OCI-LY1 (cell line): Measurements from ENCODE around the gene MTHFSD.

Source experiments
- H2AFZ ChIP-seq: fragments of 200-600 bp; sonication (generic), shearing (Covaris generic); 2 replicates; pipeline ENCODE4 v1.6.0; 2014; ENCODE audit warnings: antibody characterized with exemption, mild to moderate bottlenecking, low read length
- H3F3A ChIP-seq: fragments of 200-600 bp; sonication (generic), shearing (Covaris generic); 2 replicates; pipeline ENCODE4 v1.6.0; 2014; ENCODE audit warnings: mild to moderate bottlenecking, antibody characterized with exemption, low read length, moderate library complexity; ENCODE audit not compliant: insufficient read depth
- H3K27ac ChIP-seq: fragments of 200-600 bp; sonication (generic); 2 replicates; pipeline ENCODE4 v1.5.1; 2014; ENCODE audit warnings: low read length, mixed run types, mild to moderate bottlenecking, low read depth; ENCODE audit not compliant: poor library complexity, severe bottlenecking
- H3K27me3 ChIP-seq: fragments of 200-600 bp; sonication (generic); 2 replicates; pipeline ENCODE4 v1.6.0; 2014; ENCODE audit warnings: antibody characterized with exemption, mild to moderate bottlenecking, low read length, moderate library complexity; ENCODE audit not compliant: insufficient read depth
- H3K36me3 ChIP-seq: fragments of 200-600 bp; sonication (generic); 2 replicates; pipeline ENCODE4 v1.6.1; 2014; ENCODE audit warnings: mild to moderate bottlenecking, antibody characterized with exemption, low read length, moderate library complexity, mixed read lengths; ENCODE audit not compliant: insufficient read depth
- H3K4me1 ChIP-seq: fragments of 200-600 bp; sonication (generic); 2 replicates; pipeline ENCODE4 v1.5.1; 2014; ENCODE audit warnings: mild to moderate bottlenecking, low read length, moderate library complexity; ENCODE audit not compliant: insufficient read depth, severe bottlenecking
- H3K4me2 ChIP-seq: fragments of 200-600 bp; sonication (generic), shearing (Covaris generic); 2 replicates; pipeline ENCODE4 v1.6.1; 2014; ENCODE audit warnings: low read length
- H3K4me3 ChIP-seq: fragments of 200-600 bp; sonication (generic); 2 replicates; pipeline ENCODE4 v1.5.1; 2014; ENCODE audit warnings: low read length, low read depth, mild to moderate bottlenecking, mixed read lengths; ENCODE audit not compliant: poor library complexity, severe bottlenecking
- H3K79me2 ChIP-seq: fragments of 200-600 bp; shearing (Covaris generic); 2 replicates; pipeline ENCODE4 v1.6.1; 2016; ENCODE audit warnings: mixed run types, low read length, mixed read lengths; ENCODE audit not compliant: insufficient read depth
- H3K9ac ChIP-seq: fragments of 200-600 bp; sonication (generic), shearing (Covaris generic); 2 replicates; pipeline ENCODE4 v1.6.1; 2014; ENCODE audit warnings: mild to moderate bottlenecking, low read length, mixed read lengths
- H3K9me2 ChIP-seq: fragments of 200-600 bp; sonication (generic), shearing (Covaris generic); 2 replicates; pipeline ENCODE4 v1.6.1; 2014; ENCODE audit warnings: low read depth, mild to moderate bottlenecking, low read length, mixed read lengths
- H3K9me3 ChIP-seq: fragments of 200-600 bp; shearing (Covaris generic); 2 replicates; pipeline ENCODE4 v1.6.1; 2014; ENCODE audit warnings: low read length, mixed read lengths
- H4K20me1 ChIP-seq: fragments of 200-600 bp; sonication (generic), shearing (Covaris generic); 2 replicates; pipeline ENCODE4 v1.6.0; 2016; ENCODE audit warnings: mild to moderate bottlenecking, low read length; ENCODE audit not compliant: insufficient read depth
- CTCF ChIP-seq: fragments of 200-600 bp; sonication (generic), shearing (Covaris generic); IDR thresholded peaks from 2 replicates; pipeline ENCODE4 v1.5.1; 2017; ENCODE audit warnings: mild to moderate bottlenecking, antibody characterized with exemption, low read length, moderate library complexity, mixed read lengths
- EZH2 ChIP-seq: fragments of 200-600 bp; sonication (generic), shearing (Covaris generic); IDR thresholded peaks from 2 replicates; pipeline ENCODE4 v1.8.0; 2017; ENCODE audit warnings: borderline replicate concordance, mixed run types, mild to moderate bottlenecking, antibody characterized with exemption, low read length, moderate library complexity, mixed read lengths

MTHFSD gene

GRCh38 chr16:86549076-86549892 is 5.8 kb downstream of the MTHFSD start:
- Histone ChIP-seq H3K79me2 (no peaks in the 10 kb centered on the region), H3K27me3 (no peaks in the 10 kb centered on the region), H3K4me3 (no peak overlapping the region), H3K4me2 (no peak overlapping the region), H3K27ac (no peak overlapping the region), H3K9me3 (no peaks in the 10 kb centered on the region), H2AFZ (no peak overlapping the region), H3K36me3 (peaks cover 47% of the 10 kb centered on the region), H3K9me2 (no peaks in the 10 kb centered on the region), H3F3A (no peaks in the 10 kb centered on the region), H4K20me1 (no peaks in the 10 kb centered on the region), H3K9ac (no peak overlapping the region), H3K4me1 (peaks cover 4% of the 10 kb centered on the region)
- TF ChIP-seq CTCF (no peak), EZH2 (no peak)

GRCh38 chr16:86547286-86547685 is 7.7 kb downstream of the MTHFSD start:
- H3K79me2 ChIP-seq: no peaks in the 10 kb centered on the region
- TF ChIP-seq EZH2: no peak
- H3K27me3 ChIP-seq: no peaks in the 10 kb centered on the region
- peaks cover 16% of the 10 kb centered on the region for H3K4me1 ChIP-seq
- H3K36me3 ChIP-seq: peaks cover 57% of the 10 kb centered on the region
- no peak overlapping the region for H2AFZ ChIP-seq
- no peak overlapping the region for H3K4me3 ChIP-seq
- no peak overlapping the region for H3K9ac ChIP-seq
- H3K9me2 ChIP-seq: no peaks in the 10 kb centered on the region
- H3K9me3 ChIP-seq: no peaks in the 10 kb centered on the region
- no peak overlapping the region for H3K4me2 ChIP-seq
- H4K20me1 ChIP-seq: no peaks in the 10 kb centered on the region
- no peak overlapping the region for H3K27ac ChIP-seq
- H3F3A ChIP-seq: no peaks in the 10 kb centered on the region

- TF ChIP-seq EZH2: no peak
- no peak for TF ChIP-seq CTCF
- Histone ChIP-seq H3K79me2 (no peaks in the 10 kb centered on the region), H3K27ac (no peak overlapping the region), H3K36me3 (peaks cover 57% of the 10 kb centered on the region), H3K27me3 (no peaks in the 10 kb centered on the region), H3K4me2 (no peak overlapping the region), H2AFZ (no peak overlapping the region), H3K9me2 (no peaks in the 10 kb centered on the region), H3K9me3 (no peaks in the 10 kb centered on the region), H3F3A (no peaks in the 10 kb centered on the region), H4K20me1 (no peaks in the 10 kb centered on the region), H3K4me3 (no peak overlapping the region), H3K4me1 (peaks cover 23% of the 10 kb centered on the region), H3K9ac (no peak overlapping the region)
Observed at GRCh38 chr16:86546638-86547013, 8.4 kb downstream of the MTHFSD start.
